Measurements from ENCODE around the gene NKX1-1.
A peak's percentile ranks its signal among the peaks of the same experiment; 100 is the strongest.
"Not testable (repeated sequence)": the region's sequence is repeated elsewhere in the genome, so short reads cannot be mapped to it uniquely, and the experiment has no call there.

Gene NKX1-1

GRCh38 chr4:1383728-1384591 lies 22.3 kb downstream of the NKX1-1 start:
- DNase-seq = no peak

- DNase-seq = no peak
Observed at GRCh38 chr4:1382776-1383727, 23.2 kb downstream of the NKX1-1 start.

GRCh38 chr4:1381944-1382541 lies 24.2 kb downstream of the NKX1-1 start:
- DNase-seq = peak; percentile 82

- no peak for DNase-seq
Observed at GRCh38 chr4:1381181-1381621, 25.0 kb downstream of the NKX1-1 start.

GRCh38 chr4:1380368-1381151 lies 25.7 kb downstream of the NKX1-1 start:
- DNase-seq = no peak

GRCh38 chr4:1379801-1380331 lies 26.4 kb downstream of the NKX1-1 start:
- no peak for DNase-seq

DNA sequence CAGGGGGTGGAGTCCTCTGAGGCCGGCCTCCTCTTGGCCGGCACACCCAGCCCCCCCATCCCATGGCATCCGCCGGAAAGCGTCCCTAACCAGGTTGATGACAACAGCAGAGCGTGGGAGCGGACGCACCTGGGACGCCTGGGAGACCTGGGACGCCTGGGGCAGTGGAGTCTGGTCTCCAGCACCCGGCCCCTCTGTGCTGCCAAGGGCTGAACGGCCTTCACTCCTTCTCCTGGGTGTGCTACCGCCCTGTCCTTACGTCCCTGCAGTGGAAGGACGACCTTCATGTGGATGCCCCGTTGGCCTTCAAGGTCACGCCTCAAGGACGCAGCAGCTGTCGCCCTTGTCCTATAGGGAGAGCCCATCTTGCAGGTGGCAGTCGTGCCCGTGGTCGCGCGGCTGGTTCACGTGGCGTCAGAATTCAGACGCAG lies 26.9 kb downstream of the NKX1-1 start:
- DNase-seq = no peak

GRCh38 chr4:1378559-1379231 lies 27.5 kb downstream of the NKX1-1 start:
- no peak for DNase-seq

DNA sequence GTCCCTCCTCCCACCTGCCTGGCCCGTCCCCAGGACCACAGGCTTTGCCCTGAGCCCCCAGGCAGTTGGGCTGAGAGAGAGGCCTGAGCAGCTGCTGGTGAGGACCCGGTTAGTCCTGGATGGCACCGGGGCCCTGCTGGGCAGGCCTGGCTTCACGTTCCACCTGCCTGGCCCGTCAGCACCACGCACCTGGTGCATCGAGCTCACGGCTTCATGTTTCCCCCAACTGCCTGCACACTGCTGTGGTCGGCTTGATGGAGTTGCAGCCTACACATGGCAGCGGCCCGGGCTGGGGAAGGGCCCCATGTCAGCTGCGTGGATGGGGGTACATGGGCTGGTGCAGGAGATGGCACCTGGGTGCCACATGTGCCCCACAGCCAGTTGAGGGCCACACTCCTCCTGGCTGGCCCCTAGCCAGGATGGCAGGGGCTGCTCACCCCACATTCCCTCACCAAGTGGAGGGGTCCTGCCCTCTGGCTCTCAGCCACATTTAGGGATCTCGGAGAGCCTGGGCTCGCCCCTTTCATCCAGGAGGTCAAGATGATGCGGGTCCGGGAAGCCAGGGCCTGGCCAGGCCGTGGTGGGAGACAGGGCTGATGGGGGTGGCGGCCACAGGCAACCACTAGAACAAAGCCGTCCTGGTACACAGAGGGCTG lies 28.5 kb downstream of the NKX1-1 start:
- DNase-seq = no peak

- DNase-seq = no peak
Observed at GRCh38 chr4:1376841-1377605, 29.2 kb downstream of the NKX1-1 start.

DNA sequence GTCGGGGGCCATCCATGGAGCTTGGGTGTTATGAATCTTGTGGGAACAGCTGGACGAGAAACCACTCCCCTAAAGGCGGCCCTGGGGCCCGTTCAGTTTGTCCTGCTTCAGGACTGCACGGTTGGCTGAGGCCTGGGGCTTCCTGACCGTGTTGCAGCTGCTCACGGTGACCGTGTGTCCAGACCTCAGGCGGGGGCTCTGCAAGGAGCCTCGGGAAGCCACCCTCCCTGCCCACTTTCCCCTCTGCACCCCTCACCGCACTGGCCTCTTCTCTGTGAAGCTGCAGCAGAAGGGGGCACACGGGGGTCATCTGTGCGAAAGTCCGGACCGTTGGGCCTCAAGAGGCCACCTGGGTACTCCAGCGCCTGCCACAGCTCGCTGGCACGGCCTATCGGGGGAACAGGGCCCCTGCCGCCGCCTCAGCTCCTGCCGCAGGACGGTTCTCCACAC lies 29.8 kb downstream of the NKX1-1 start:
- DNase-seq = no peak

DNA sequence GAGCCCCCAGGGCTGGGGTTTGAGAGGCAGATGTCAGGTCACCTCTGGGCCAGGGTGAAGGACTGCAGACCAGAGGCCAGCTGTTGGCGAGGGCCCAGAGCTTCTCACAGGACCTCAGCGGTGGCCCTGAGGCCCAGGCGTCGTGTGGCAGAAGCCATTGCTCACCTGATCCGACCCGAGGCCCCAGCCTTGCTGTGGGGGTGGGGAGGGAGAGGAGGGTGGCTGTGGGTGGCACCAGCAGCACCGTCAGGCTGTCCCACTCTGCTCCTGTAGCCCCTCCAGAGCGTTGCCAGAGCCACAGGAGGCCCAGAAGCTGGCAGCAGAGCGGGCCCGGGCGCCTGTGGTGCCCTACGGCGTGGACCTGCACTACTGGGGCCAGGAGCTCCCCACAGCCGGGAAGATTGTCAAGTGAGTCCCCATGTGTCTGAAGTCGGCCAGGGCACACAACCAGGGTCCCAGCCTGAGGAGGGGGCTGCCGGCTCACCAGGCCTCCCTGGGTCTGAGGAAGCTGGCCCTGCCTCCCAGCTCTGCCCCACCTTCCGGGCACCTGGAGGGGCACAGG lies 30.4 kb downstream of the NKX1-1 start:
- DNase-seq = no peak

GRCh38 chr4:1375051-1375721 lies 31.1 kb downstream of the NKX1-1 start:
- DNase-seq = no peak

DNA sequence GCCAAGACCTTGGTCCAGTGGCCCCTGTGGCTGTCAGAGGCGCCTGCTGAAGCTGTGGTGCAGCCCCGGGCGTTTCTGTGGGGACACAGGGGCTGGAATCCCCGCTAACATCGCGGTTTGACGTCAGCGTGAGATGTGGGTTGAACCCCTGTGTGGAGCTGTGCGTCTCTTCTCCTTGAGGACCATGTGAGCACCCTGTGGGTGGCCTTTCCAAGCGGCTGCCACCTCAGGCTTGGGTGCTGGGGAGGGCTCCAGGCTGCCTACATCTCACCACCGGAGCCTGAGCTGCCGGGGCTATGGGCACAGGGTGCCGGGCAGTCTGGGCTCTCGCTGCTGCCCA lies 31.6 kb downstream of the NKX1-1 start:
- no peak for DNase-seq

- DNase-seq = no peak
Observed at GRCh38 chr4:1373892-1374705, 32.1 kb downstream of the NKX1-1 start.

GRCh38 chr4:1372576-1372975 lies 33.7 kb downstream of the NKX1-1 start:
- not testable (repeated sequence) for DNase-seq

DNA sequence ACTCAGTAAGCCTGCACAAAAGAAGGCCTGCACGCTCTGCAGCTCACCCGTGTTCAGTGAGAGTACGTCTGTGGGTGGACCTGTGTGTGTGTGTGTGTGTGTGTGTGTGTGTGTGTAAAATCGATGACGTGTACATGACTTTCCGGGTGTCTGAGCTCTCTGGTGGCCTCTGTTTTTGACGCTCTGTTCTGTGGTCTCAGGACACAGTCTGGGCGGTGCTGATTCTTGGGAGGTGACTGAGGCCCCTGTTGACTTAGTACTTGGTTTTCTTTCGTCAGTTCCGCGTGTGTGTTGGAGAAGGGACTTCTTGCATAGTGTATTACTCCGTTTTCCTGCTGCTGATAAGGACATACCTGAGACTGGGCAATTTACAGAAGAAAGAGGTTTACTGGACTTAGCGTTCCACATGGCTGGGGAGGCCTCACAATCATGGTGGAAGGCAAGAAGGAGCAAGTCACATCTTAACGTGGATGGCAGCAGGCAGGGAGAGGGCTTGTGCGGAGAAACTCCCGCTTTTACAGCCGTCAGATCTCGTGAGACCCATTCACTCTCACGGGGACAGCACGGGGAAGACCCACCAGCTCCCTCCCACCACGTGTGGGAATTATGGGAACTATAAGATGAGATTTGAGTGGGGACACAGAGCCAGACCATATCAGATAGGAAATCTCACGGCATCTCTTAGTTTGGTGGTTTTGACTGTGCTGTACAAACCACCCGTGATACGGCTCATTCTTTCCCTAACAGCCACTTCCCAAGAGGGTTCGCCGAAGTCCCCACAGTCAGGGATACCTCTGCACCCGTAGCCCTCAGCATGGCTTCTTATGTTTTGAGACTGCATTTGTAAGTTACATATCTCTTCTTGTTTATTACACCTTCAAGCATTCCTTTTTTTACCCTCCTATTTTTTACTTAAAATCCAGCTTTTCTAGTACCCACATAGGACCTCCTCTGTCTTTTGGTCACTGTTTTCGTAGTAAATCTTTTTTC lies 34.8 kb downstream of the NKX1-1 start:
- no peak for DNase-seq

Data from retina (tissue), 1 donor.